Vagina (tissue), 2 donors: ENCODE measurements around the gene ALG10B.

Experiments used
- POLR2A ChIP-seq, 2 donors: fragments of 450-650 bp; IDR thresholded peaks; one replicate each; pipeline ENCODE4 v1.6.1; 2017; ENCODE audit warnings: antibody characterized with exemption in 2 of 2, mild to moderate bottlenecking in 2 of 2, moderate library complexity in 2 of 2
- POLR2AphosphoS5 ChIP-seq, 2 donors: sonication (generic); formaldehyde crosslinking; IDR thresholded peaks; one replicate each; pipeline ENCODE4 v1.9.0; 2017; ENCODE audit warnings: antibody characterized with exemption in 2 of 2, mild to moderate bottlenecking in 2 of 2, low read depth in 1 of 2; ENCODE audit not compliant: insufficient read depth in 1 of 2
- TF ChIP-seq, protein P1 (sequence below), 3 experiments: fragments of 450-650 bp in 2 of 3; fragments of 200-600 bp in 1 of 3; sonication (generic) in 1 of 3; IDR thresholded peaks; one replicate each; pipeline ENCODE4 v1.5.1; 2017 to 2019; ENCODE audit warnings: antibody characterized with exemption in 3 of 3, mild to moderate bottlenecking in 2 of 3, moderate library complexity in 2 of 3

DNA sequence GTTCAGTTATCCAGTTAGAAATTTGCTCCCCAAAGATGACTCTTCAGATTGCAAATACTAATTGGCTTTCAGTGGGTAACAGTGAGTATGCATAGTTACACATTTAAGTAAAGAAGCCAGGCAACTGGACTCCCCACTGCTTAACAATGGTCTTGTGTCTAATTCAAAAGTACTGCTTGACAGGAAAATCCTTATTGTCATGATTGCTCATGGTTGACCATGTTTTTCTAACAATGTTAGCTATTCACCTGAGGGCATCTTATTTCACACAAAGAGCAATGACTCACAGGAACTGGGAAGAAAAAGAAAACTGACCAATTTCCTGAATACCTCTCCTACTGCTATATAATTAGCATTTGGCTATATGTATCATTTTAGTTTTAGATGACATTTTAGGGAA lies 33.7 kb upstream of the ALG10B start:
- TF ChIP-seq POLR2A (IDR thresholded peaks at IDR 0.05) (no peak), POLR2AphosphoS5 (IDR thresholded peaks at IDR 0.05; ENCODE audit: insufficient read depth in 1 of 2, low read depth in 1 of 2) (no peak)
- TF ChIP-seq, protein P1, sequence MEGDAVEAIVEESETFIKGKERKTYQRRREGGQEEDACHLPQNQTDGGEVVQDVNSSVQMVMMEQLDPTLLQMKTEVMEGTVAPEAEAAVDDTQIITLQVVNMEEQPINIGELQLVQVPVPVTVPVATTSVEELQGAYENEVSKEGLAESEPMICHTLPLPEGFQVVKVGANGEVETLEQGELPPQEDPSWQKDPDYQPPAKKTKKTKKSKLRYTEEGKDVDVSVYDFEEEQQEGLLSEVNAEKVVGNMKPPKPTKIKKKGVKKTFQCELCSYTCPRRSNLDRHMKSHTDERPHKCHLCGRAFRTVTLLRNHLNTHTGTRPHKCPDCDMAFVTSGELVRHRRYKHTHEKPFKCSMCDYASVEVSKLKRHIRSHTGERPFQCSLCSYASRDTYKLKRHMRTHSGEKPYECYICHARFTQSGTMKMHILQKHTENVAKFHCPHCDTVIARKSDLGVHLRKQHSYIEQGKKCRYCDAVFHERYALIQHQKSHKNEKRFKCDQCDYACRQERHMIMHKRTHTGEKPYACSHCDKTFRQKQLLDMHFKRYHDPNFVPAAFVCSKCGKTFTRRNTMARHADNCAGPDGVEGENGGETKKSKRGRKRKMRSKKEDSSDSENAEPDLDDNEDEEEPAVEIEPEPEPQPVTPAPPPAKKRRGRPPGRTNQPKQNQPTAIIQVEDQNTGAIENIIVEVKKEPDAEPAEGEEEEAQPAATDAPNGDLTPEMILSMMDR (IDR thresholded peaks at IDR 0.05): no peak
